ENCODE measurements around the gene TULP4. TPM values are rescaled to one million over a fixed set of nuclear protein-coding genes. Genes with fewer than 3 reads are reported as not detected.

Gene TULP4
- total and polyA plus RNA-seq, 7 donors: 2.4 to 142 (median 98.7) TPM

DNA sequence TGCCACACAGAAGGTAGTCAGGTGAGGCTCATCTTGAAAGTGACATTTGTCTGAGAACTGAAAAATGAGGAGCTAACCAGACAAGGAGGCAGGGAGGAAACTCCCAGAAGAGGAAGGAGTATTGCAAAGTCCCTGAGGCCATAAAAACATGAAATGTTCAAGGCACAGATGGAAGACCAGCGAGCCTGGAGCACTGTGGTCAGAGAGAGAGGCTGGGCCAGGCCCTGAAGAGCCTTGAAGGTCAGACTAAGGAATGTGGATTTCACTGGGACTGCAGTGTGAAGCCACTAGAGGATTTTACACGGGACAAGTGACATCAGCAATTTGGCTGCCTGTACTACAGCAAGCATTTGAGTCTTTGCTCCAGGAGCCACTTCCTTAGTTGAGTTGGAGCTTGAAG is 226.5 kb downstream of the TULP4 start:
- H3K4me1 ChIP-seq: peaks cover 0 to 18% (median 14%) of the 10 kb centered on the region in 4 donors
- peaks cover 18 to 49% (median 28%) of the 10 kb centered on the region in 3 donors for H3K27me3 ChIP-seq
- no peak overlapping the region for H3K27ac ChIP-seq
- H3K9me3 ChIP-seq: no peaks in the 10 kb centered on the region
- WGBS, 2 donors: 10 to 48% methylated on average over 2 of the region's 2 CpGs
- intact Hi-C loops (cut with DNase I): no loop called here
- H3K36me3 ChIP-seq: no peaks in the 10 kb centered on the region
- no peak for TF ChIP-seq EP300 (IDR thresholded peaks at IDR 0.05)
- TF ChIP-seq POLR2AphosphoS5 (IDR thresholded peaks at IDR 0.05): no peak
- TF ChIP-seq POLR2A (IDR thresholded peaks at IDR 0.05): no peak
- H3K4me3 ChIP-seq: no peak overlapping the region
- DNase-seq: no peak

DNA sequence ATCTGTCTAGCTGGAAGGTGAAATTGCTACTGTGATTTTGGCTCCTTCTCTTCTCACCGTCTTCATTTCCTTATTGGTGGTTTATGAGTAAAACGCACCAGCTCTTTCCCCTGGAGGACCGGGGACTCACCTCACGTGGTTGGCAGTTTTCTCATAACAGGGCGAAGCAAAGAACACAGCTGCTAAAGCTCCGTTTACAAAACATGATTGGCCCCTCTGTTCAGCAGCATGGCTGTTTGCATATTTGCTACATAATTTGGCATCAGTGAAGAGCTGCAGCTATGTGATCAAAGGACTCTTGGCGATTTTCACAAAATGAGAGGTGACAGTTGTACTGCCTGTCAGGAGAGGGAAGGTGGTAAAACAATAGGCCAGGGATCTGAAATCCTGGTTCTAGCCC is 227.1 kb downstream of the TULP4 start:
- Histone ChIP-seq H3K36me3 (no peaks in the 10 kb centered on the region), H3K27ac (no peak overlapping the region), H3K4me3 (no peak overlapping the region), H3K4me1 (peaks cover 0 to 18% (median 14%) of the 10 kb centered on the region in 4 donors), H3K27me3 (peaks cover 18 to 49% (median 28%) of the 10 kb centered on the region in 3 donors), H3K9me3 (no peaks in the 10 kb centered on the region)
- WGBS, 2 donors: 8 to 44% methylated on average over 7 of the region's 7 CpGs
- no peak for TF ChIP-seq EP300 (IDR thresholded peaks at IDR 0.05)
- TF ChIP-seq, protein P1, sequence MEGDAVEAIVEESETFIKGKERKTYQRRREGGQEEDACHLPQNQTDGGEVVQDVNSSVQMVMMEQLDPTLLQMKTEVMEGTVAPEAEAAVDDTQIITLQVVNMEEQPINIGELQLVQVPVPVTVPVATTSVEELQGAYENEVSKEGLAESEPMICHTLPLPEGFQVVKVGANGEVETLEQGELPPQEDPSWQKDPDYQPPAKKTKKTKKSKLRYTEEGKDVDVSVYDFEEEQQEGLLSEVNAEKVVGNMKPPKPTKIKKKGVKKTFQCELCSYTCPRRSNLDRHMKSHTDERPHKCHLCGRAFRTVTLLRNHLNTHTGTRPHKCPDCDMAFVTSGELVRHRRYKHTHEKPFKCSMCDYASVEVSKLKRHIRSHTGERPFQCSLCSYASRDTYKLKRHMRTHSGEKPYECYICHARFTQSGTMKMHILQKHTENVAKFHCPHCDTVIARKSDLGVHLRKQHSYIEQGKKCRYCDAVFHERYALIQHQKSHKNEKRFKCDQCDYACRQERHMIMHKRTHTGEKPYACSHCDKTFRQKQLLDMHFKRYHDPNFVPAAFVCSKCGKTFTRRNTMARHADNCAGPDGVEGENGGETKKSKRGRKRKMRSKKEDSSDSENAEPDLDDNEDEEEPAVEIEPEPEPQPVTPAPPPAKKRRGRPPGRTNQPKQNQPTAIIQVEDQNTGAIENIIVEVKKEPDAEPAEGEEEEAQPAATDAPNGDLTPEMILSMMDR (IDR thresholded peaks at IDR 0.05): no peak
- TF ChIP-seq POLR2A (IDR thresholded peaks at IDR 0.05): no peak
- TF ChIP-seq POLR2AphosphoS5 (IDR thresholded peaks at IDR 0.05): no peak
- DNase-seq: no peak
- intact Hi-C loops (cut with DNase I): no loop called here

DNA sequence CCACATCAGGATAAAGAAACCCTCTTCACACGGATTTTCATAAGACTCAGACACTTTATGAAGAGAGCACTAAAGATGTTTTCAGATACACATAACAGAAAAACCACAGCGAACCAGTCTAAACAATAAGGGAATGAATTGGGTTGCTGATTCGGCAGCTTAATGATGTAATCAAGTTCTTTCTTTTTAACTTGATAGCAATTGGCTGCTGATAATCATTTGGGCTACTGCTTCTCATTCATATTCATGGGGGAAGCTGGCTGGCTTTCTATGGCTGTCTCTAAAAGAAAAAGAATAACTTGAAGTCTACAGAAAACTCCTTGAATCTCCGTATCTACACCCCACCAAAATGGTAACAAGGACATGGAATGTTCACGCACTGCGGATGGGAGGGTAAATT is 227.6 kb downstream of the TULP4 start:
- DNase-seq: no peak

DNA sequence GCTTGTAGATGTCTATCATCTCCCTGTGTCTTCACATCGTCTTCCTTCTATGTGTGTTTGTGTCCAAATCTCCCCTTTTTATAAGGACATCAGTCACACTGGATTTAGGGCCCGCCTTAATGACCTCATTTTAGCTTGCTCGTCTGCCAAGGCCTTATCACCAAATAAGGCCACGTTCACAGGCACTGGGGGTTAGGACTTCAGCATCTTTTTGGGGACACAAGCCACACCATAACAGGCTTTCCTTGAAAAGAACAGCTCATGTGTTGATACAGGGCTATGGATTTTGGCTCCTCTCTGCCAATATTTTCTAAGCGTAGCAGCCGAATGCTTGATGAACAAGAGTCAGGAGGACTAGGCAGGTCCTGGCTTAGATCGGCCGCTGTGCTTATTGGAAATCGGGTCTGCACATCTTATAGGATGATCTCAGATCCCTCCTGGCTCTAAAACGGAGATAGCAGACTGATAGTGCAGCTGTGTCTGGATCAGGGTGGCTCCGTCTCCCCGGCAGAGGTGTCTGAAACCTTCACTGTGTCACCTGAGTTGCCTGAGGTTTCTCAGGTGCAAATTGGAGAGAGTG is 231.4 kb downstream of the TULP4 start:
- intact Hi-C loops (cut with DNase I): no loop called here
- no peak overlapping the region for H3K27ac ChIP-seq
- H3K4me3 ChIP-seq: no peak overlapping the region
- no peaks in the 10 kb centered on the region for H3K4me1 ChIP-seq
- no peaks in the 10 kb centered on the region for H3K9me3 ChIP-seq
- H3K36me3 ChIP-seq: no peaks in the 10 kb centered on the region
- peaks cover 0 to 14% (median 0%) of the 10 kb centered on the region in 3 donors for H3K27me3 ChIP-seq
- DNase-seq: no peak
- TF ChIP-seq, protein P1 (IDR thresholded peaks at IDR 0.05): no peak
- TF ChIP-seq POLR2AphosphoS5 (IDR thresholded peaks at IDR 0.05) (no peak), POLR2A (IDR thresholded peaks at IDR 0.05) (no peak), EP300 (IDR thresholded peaks at IDR 0.05) (no peak)
- WGBS, 2 donors: 81 to 83% methylated on average over 12 of the region's 12 CpGs

More for the DNA sequence above, 227.6 kb downstream of the TULP4 start:
- TF ChIP-seq EP300 (IDR thresholded peaks at IDR 0.05) (no peak), POLR2A (IDR thresholded peaks at IDR 0.05) (no peak), POLR2AphosphoS5 (IDR thresholded peaks at IDR 0.05) (no peak)
- TF ChIP-seq, protein P1 (IDR thresholded peaks at IDR 0.05): no peak
- intact Hi-C loops (cut with DNase I): no loop called here
- Histone ChIP-seq H3K9me3 (no peaks in the 10 kb centered on the region), H3K4me3 (no peak overlapping the region), H3K4me1 (peaks cover 0 to 18% (median 14%) of the 10 kb centered on the region in 4 donors), H3K27ac (no peak overlapping the region), H3K36me3 (no peaks in the 10 kb centered on the region), H3K27me3 (peaks cover 18 to 49% (median 28%) of the 10 kb centered on the region in 3 donors)
- WGBS, 2 donors: 85 to 89% methylated on average over 6 of the region's 6 CpGs

DNA sequence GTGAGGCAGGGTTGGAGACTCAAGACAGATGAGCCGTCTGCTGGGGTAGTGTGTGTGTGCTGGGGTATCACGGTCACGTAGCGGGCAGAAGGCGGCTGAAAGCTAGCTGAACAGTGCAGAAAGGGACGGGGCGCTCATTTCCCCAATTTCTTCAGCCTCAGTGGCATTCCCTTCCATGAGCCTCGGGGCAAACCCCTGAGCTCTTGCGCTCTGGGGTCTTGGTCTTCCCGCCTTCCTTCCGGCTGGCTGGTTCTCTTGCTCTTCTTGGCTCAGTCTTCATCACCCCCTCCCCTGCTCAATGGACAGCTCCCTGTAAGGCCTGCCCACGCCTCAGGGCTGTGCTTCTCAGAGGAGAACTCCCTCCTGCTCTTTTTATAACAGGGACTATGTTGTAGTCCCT is 232.2 kb downstream of the TULP4 start:
- Histone ChIP-seq H3K9me3 (no peaks in the 10 kb centered on the region), H3K27ac (no peak overlapping the region), H3K4me1 (no peaks in the 10 kb centered on the region), H3K27me3 (peaks cover 0 to 10% (median 0%) of the 10 kb centered on the region in 3 donors), H3K36me3 (no peaks in the 10 kb centered on the region), H3K4me3 (no peak overlapping the region)
- intact Hi-C loops (cut with DNase I): no loop called here
- TF ChIP-seq POLR2A (IDR thresholded peaks at IDR 0.05) (no peak), EP300 (IDR thresholded peaks at IDR 0.05) (no peak)
- 89 to 95% methylated on average over 12 of the region's 12 CpGs for WGBS, 2 donors
- DNase-seq: no peak

Data from sigmoid colon (tissue), 7 donors.